WTC11 (cell line): ENCODE data around the gene CYP8B1. TPM values are rescaled to one million over a fixed set of nuclear protein-coding genes. Genes with fewer than 3 reads are reported as not detected.

Source experiments
- ATAC-seq: fragments of 200-7000 bp; cut with Tn5 transposase; 2 replicates; pipeline ENCODE4 v1.10.0; 2021; ENCODE audit warnings: mild to moderate bottlenecking, moderate library complexity
- CTCF ChIA-PET: fragments of 300-600 bp; sonication (Branson Sonifier 250); formaldehyde crosslinking; loops from one replicate; lab custom pipeline; 2021; ENCODE audit warnings: antibody characterized with exemption; lab: Charles Lee
- POLR2A ChIA-PET: fragments of 350-600 bp; sonication (Branson Sonifier 250); formaldehyde crosslinking; loops from one replicate; lab custom pipeline; 2021; ENCODE audit warnings: antibody characterized with exemption; lab: Charles Lee
- DNase-seq: peaks from one replicate; pipeline ENCODE4 v3.0.0; 2021; ENCODE audit warnings: low spot score
- H3K27ac Mint-ChIP-seq: 2 replicates; pipeline ENCODE4 v1.8.0; 2021; ENCODE audit warnings: mixed read lengths
- H3K27me3 Mint-ChIP-seq: 2 replicates; pipeline ENCODE4 v1.8.0; 2021; ENCODE audit warnings: low read depth, mild to moderate bottlenecking, moderate library complexity, mixed read lengths
- H3K36me3 Mint-ChIP-seq: 2 replicates; pipeline ENCODE4 v1.8.0; 2021; ENCODE audit warnings: mixed read lengths
- H3K4me1 Mint-ChIP-seq: 2 replicates; pipeline ENCODE4 v1.8.0; 2022; ENCODE audit warnings: mixed read lengths
- H3K4me3 Mint-ChIP-seq: 2 replicates; pipeline ENCODE4 v1.8.0; 2021; ENCODE audit warnings: mild to moderate bottlenecking, moderate library complexity, mixed read lengths
- H3K9me3 Mint-ChIP-seq: 2 replicates; pipeline ENCODE4 v1.8.0; 2021; ENCODE audit warnings: mixed read lengths
- CREM ChIP-seq: sonication (generic); formaldehyde crosslinking; IDR thresholded peaks from 2 replicates; pipeline ENCODE4 v1.8.1; 2022; ENCODE audit warnings: mild to moderate bottlenecking, missing genetic modification reagents, moderate library complexity
- GRHL2 ChIP-seq: fragments of 250-450 bp; sonication (Bioruptor Pico); IDR thresholded peaks from 2 replicates; pipeline ENCODE4 v1.8.0; 2022; ENCODE audit warnings: mild to moderate bottlenecking, moderate library complexity; ENCODE audit not compliant: insufficient replicate concordance, severe bottlenecking
- HMGA2 ChIP-seq: fragments of 250-450 bp; sonication (Bioruptor Pico); IDR thresholded peaks from 2 replicates; pipeline ENCODE4 v1.4.0; 2021; ENCODE audit warnings: mild to moderate bottlenecking, moderate library complexity
- NR3C1 ChIP-seq: sonication (generic); formaldehyde crosslinking; conservative IDR thresholded peaks from 2 replicates; pipeline ENCODE4 v1.8.1; 2023; ENCODE audit warnings: low read depth, mild to moderate bottlenecking, missing genetic modification reagents
- PRRX2 ChIP-seq: fragments of 250-450 bp; sonication (Bioruptor Pico); IDR thresholded peaks from 2 replicates; pipeline ENCODE4 v1.8.0; 2021; ENCODE audit warnings: mild to moderate bottlenecking
- TEAD1 ChIP-seq: sonication (generic); formaldehyde crosslinking; IDR thresholded peaks from 2 replicates; pipeline ENCODE4 v1.8.0; 2022; ENCODE audit warnings: mild to moderate bottlenecking, missing genetic modification reagents
- TP53 ChIP-seq: sonication (generic); formaldehyde crosslinking; IDR thresholded peaks from 2 replicates; pipeline ENCODE4 v1.8.1; 2023; ENCODE audit warnings: mild to moderate bottlenecking, missing genetic modification reagents
- ZNF232 ChIP-seq: sonication (generic); formaldehyde crosslinking; IDR thresholded peaks from 2 replicates; pipeline ENCODE4 v1.8.0; 2022; ENCODE audit warnings: mild to moderate bottlenecking, missing genetic modification reagents
- ZNF396 ChIP-seq: fragments of 250-450 bp; sonication (Bioruptor Pico); IDR thresholded peaks from 2 replicates; pipeline ENCODE4 v1.8.0; 2021; ENCODE audit warnings: mild to moderate bottlenecking, moderate library complexity, borderline replicate concordance
- ZNF416 ChIP-seq: fragments of 250-450 bp; sonication (Bioruptor Pico); IDR thresholded peaks from 2 replicates; pipeline ENCODE4 v1.9.0; 2021; ENCODE audit warnings: mild to moderate bottlenecking, inconsistent platforms
- total RNA-seq: library from RNA; stranded (reverse); gene quantifications from 3 replicates; pipeline ENCODE4 v1.2.3, GENCODE V29; 2021
- TF ChIP-seq, protein P1 (sequence below): sonication (generic); formaldehyde crosslinking; IDR thresholded peaks from 2 replicates; pipeline ENCODE4 v1.8.1; 2023; ENCODE audit warnings: mild to moderate bottlenecking, missing genetic modification reagents, moderate library complexity
- TF ChIP-seq, protein P2 (sequence below): sonication (generic); formaldehyde crosslinking; IDR thresholded peaks from 2 replicates; pipeline ENCODE4 v1.8.1; 2023; ENCODE audit warnings: mild to moderate bottlenecking, missing genetic modification reagents
- TF ChIP-seq, protein P3 (sequence below): sonication (generic); formaldehyde crosslinking; IDR thresholded peaks from 2 replicates; pipeline ENCODE4 v1.8.1; 2022; ENCODE audit warnings: low read depth, missing genetic modification reagents, borderline replicate concordance
- TF ChIP-seq, protein P4 (sequence below): fragments of 200-600 bp; IDR thresholded peaks from 2 replicates; pipeline ENCODE4 v1.8.0; 2022; ENCODE audit warnings: antibody characterized with exemption
- TF ChIP-seq, protein P5 (sequence below): sonication (generic); formaldehyde crosslinking; IDR thresholded peaks from 2 replicates; pipeline ENCODE4 v1.8.1; 2022; ENCODE audit warnings: low read depth, mild to moderate bottlenecking, moderate library complexity, missing genetic modification reagents, borderline replicate concordance
- TF ChIP-seq, protein P6 (sequence below): fragments of 250-450 bp; sonication (Bioruptor Pico); IDR thresholded peaks from 2 replicates; pipeline ENCODE4 v1.9.0; 2021; ENCODE audit warnings: mild to moderate bottlenecking
- TF ChIP-seq, protein P7 (sequence below): sonication (generic); formaldehyde crosslinking; IDR thresholded peaks from 2 replicates; pipeline ENCODE4 v1.8.1; 2023; ENCODE audit warnings: mild to moderate bottlenecking, missing genetic modification reagents

Gene CYP8B1
- total RNA-seq, 1 experiment from 2014 or later = 0.13 TPM

DNA sequence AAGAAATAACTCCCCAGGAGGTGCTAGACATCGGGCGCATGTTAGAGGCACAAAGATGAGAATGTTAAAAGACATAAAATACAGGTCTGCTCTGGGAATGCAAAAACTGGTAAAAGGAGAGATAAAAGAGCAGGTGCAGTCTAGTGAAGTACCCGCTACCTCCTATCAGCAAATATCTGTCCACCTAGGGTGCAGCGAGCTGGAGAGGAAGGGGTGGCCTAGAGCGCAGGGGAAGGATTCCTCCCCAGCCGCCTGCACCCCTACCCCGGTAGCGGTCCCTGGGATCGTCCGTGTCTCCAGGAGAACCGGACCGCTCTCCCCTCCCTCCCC, 30.0 kb upstream of the CYP8B1 start (continued):
- no peak for TF ChIP-seq TP53 (CRISPR knock-in tag)
- TF ChIP-seq, protein P1, sequence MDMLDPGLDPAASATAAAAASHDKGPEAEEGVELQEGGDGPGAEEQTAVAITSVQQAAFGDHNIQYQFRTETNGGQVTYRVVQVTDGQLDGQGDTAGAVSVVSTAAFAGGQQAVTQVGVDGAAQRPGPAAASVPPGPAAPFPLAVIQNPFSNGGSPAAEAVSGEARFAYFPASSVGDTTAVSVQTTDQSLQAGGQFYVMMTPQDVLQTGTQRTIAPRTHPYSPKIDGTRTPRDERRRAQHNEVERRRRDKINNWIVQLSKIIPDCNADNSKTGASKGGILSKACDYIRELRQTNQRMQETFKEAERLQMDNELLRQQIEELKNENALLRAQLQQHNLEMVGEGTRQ = no peak
- no peak for TF ChIP-seq TEAD1
- TF ChIP-seq, protein P2, sequence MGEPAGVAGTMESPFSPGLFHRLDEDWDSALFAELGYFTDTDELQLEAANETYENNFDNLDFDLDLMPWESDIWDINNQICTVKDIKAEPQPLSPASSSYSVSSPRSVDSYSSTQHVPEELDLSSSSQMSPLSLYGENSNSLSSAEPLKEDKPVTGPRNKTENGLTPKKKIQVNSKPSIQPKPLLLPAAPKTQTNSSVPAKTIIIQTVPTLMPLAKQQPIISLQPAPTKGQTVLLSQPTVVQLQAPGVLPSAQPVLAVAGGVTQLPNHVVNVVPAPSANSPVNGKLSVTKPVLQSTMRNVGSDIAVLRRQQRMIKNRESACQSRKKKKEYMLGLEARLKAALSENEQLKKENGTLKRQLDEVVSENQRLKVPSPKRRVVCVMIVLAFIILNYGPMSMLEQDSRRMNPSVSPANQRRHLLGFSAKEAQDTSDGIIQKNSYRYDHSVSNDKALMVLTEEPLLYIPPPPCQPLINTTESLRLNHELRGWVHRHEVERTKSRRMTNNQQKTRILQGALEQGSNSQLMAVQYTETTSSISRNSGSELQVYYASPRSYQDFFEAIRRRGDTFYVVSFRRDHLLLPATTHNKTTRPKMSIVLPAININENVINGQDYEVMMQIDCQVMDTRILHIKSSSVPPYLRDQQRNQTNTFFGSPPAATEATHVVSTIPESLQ (CRISPR knock-in tag) = no peak
- TF ChIP-seq, protein P3, sequence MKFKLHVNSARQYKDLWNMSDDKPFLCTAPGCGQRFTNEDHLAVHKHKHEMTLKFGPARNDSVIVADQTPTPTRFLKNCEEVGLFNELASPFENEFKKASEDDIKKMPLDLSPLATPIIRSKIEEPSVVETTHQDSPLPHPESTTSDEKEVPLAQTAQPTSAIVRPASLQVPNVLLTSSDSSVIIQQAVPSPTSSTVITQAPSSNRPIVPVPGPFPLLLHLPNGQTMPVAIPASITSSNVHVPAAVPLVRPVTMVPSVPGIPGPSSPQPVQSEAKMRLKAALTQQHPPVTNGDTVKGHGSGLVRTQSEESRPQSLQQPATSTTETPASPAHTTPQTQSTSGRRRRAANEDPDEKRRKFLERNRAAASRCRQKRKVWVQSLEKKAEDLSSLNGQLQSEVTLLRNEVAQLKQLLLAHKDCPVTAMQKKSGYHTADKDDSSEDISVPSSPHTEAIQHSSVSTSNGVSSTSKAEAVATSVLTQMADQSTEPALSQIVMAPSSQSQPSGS (CRISPR knock-in tag) = no peak
- TF ChIP-seq, all 79 proteins: peak for 0

DNA sequence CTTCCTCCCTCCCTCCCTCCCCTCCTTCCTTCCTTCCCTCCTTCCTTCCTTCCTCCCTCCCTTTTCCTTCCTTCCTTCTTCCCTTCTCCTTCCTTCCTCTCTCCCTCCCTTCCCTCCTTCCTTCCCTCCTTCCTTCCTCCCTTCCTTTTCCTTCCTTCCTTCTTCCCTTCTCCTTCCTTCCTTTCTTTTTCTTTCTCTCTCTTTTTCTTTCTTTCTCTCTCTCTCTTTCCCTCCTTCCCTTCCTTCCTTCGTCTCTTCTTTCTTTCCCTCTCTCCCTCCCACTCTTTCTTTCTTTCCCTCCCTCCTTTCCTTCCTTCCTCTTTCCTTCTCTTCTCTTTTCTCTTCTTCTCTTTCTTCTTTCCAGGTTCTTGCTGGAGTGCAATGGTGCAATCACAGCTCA, 28.4 kb upstream of the CYP8B1 start:
- DNase-seq = no peak
- POLR2A ChIA-PET = no interaction called here
- H3K4me1 Mint-ChIP-seq = peaks cover 20% of the 10 kb centered on the region
- no peak for TF ChIP-seq GRHL2 (CRISPR knock-in tag)
- TF ChIP-seq CREM (CRISPR knock-in tag) = no peak
- TF ChIP-seq ZNF396 (CRISPR knock-in tag) = no peak
- TF ChIP-seq, protein P4, sequence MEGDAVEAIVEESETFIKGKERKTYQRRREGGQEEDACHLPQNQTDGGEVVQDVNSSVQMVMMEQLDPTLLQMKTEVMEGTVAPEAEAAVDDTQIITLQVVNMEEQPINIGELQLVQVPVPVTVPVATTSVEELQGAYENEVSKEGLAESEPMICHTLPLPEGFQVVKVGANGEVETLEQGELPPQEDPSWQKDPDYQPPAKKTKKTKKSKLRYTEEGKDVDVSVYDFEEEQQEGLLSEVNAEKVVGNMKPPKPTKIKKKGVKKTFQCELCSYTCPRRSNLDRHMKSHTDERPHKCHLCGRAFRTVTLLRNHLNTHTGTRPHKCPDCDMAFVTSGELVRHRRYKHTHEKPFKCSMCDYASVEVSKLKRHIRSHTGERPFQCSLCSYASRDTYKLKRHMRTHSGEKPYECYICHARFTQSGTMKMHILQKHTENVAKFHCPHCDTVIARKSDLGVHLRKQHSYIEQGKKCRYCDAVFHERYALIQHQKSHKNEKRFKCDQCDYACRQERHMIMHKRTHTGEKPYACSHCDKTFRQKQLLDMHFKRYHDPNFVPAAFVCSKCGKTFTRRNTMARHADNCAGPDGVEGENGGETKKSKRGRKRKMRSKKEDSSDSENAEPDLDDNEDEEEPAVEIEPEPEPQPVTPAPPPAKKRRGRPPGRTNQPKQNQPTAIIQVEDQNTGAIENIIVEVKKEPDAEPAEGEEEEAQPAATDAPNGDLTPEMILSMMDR = no peak
- TF ChIP-seq, protein P5, sequence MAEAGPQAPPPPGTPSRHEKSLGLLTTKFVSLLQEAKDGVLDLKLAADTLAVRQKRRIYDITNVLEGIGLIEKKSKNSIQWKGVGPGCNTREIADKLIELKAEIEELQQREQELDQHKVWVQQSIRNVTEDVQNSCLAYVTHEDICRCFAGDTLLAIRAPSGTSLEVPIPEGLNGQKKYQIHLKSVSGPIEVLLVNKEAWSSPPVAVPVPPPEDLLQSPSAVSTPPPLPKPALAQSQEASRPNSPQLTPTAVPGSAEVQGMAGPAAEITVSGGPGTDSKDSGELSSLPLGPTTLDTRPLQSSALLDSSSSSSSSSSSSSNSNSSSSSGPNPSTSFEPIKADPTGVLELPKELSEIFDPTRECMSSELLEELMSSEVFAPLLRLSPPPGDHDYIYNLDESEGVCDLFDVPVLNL (CRISPR knock-in tag) = no peak
- TF ChIP-seq, protein P3 (CRISPR knock-in tag) = no peak
- TF ChIP-seq PRRX2 (CRISPR knock-in tag) = no peak
- TF ChIP-seq ZNF416 (CRISPR knock-in tag) = no peak
- TF ChIP-seq, protein P6, sequence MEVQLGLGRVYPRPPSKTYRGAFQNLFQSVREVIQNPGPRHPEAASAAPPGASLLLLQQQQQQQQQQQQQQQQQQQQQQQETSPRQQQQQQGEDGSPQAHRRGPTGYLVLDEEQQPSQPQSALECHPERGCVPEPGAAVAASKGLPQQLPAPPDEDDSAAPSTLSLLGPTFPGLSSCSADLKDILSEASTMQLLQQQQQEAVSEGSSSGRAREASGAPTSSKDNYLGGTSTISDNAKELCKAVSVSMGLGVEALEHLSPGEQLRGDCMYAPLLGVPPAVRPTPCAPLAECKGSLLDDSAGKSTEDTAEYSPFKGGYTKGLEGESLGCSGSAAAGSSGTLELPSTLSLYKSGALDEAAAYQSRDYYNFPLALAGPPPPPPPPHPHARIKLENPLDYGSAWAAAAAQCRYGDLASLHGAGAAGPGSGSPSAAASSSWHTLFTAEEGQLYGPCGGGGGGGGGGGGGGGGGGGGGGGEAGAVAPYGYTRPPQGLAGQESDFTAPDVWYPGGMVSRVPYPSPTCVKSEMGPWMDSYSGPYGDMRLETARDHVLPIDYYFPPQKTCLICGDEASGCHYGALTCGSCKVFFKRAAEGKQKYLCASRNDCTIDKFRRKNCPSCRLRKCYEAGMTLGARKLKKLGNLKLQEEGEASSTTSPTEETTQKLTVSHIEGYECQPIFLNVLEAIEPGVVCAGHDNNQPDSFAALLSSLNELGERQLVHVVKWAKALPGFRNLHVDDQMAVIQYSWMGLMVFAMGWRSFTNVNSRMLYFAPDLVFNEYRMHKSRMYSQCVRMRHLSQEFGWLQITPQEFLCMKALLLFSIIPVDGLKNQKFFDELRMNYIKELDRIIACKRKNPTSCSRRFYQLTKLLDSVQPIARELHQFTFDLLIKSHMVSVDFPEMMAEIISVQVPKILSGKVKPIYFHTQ = no peak
- no peak for TF ChIP-seq NR3C1 (CRISPR knock-in tag)
- TF ChIP-seq ZNF232 = no peak
- no peak for TF ChIP-seq HMGA2 (CRISPR knock-in tag)
- TF ChIP-seq, protein P7, sequence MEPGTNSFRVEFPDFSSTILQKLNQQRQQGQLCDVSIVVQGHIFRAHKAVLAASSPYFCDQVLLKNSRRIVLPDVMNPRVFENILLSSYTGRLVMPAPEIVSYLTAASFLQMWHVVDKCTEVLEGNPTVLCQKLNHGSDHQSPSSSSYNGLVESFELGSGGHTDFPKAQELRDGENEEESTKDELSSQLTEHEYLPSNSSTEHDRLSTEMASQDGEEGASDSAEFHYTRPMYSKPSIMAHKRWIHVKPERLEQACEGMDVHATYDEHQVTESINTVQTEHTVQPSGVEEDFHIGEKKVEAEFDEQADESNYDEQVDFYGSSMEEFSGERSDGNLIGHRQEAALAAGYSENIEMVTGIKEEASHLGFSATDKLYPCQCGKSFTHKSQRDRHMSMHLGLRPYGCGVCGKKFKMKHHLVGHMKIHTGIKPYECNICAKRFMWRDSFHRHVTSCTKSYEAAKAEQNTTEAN = no peak
- TF ChIP-seq, all 79 proteins: peak for 0
- peaks cover 6% of the 10 kb centered on the region; the same call in 1 of the 2 replicates for H3K27me3 Mint-ChIP-seq
- peaks cover 24% of the 10 kb centered on the region for H3K9me3 Mint-ChIP-seq
- H3K36me3 Mint-ChIP-seq = peaks cover 4% of the 10 kb centered on the region
- CTCF ChIA-PET = interaction anchor here (1.1 kb wide), 1 partner anchor 73 kb away, joined by 3 read pairs; no protein-coding TSS in a partner anchor
- ATAC-seq = no peak
- H3K27ac Mint-ChIP-seq = no peak overlapping the region
- no peak overlapping the region for H3K4me3 Mint-ChIP-seq
